ENCODE measurements around the gene RNF19B.

Gene RNF19B

DNA sequence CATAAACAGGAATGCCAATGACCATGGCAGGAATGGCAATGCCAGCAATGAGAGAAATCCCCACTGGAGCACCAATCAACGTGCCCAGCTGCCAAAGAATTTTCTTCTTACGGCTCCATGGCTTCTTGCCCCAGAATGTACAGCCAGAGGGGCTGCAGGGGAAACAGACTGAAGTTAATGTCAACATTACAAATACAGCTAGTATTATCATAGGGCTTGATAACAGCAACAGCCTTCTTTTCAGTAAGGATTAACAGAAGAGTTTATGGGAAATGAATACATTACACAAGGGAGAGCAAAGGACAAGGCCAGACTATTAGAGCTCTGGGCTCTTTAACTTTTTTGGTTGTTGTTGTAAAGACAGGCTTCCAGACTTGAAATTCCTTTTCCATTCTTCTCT lies 18.2 kb downstream of the RNF19B start:
- FAIRE-seq, result no peak
- no peak for DNase-seq (ENCODE audit: insufficient read length, low spot score)
- TF ChIP-seq CTCF (IDR thresholded peaks at IDR 0.05; ENCODE audit: insufficient read depth, missing control alignments), result no peak

- DNase-seq (ENCODE audit: insufficient read length, low spot score) (no peak), FAIRE-seq (no peak)
- TF ChIP-seq CTCF (IDR thresholded peaks at IDR 0.05; ENCODE audit: insufficient read depth, missing control alignments), result no peak
Observed at GRCh38 chr1:32944180-32944579, 20.4 kb downstream of the RNF19B start.

DNA sequence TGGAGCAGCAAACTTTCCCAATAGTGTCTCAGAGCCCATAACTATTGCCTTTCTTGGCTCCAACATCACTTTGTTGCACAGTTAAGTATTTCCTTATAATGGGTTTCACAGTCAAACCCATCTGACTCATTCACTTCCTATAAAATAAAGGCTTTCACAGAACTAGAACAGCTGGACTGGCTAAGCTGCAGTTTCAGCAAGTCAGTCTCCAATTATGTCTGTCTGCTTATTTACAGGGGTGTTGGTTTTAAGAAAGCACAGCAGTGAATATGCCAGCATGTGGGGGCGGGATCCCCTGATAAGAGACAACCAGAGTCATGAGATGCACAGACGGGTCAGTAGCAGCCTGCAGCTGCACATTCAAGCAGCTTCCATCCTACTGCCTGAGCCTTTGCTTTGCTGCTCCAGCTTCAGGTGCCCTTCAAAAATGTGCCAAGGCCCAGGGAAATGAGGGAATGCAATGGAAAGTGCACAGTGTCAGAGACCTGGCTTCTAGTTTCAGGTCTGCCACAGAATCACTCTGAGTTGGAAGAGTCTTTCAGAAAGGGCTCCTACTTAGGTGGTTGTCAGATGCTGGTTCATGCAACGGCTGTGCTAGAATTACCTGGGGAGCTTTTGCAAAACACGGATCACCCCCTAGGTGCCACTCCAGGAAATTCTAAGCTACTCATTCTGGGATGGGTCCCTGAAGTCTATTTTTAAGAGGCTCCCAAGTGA lies 24.8 kb downstream of the RNF19B start:
- no peak for TF ChIP-seq CTCF (IDR thresholded peaks at IDR 0.05; ENCODE audit: insufficient read depth, missing control alignments)
- no peak for FAIRE-seq
- DNase-seq (ENCODE audit: insufficient read length, low spot score), result no peak

- DNase-seq (ENCODE audit: insufficient read length, low spot score) (no peak), FAIRE-seq (no peak)
- TF ChIP-seq CTCF (IDR thresholded peaks at IDR 0.05; ENCODE audit: insufficient read depth, missing control alignments), result no peak
Observed at GRCh38 chr1:32937061-32937460, 27.5 kb downstream of the RNF19B start.

DNA sequence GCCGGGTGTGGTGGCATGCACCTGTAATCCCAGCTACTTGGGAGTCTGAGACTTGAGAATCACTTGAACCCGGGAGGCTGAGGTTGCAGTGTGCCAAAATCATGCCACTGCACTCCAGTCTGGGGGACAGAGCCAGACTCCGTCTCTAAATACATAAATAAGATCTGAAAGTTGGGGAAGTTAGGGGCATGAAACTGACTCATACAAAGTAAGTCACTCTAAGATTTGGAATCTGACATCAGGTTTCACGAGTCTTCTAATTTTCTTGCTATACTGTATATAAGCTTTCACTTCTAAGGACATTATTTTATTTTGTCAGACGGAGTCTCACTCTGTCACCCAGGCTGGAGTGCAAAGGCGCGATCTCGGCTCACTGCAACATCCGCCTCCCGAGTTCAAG lies 30.1 kb downstream of the RNF19B start:
- FAIRE-seq (no peak), DNase-seq (ENCODE audit: insufficient read length, low spot score) (no peak)
- no peak for TF ChIP-seq CTCF (IDR thresholded peaks at IDR 0.05; ENCODE audit: insufficient read depth, missing control alignments)

GRCh38 chr1:32933742-32934322 lies 30.8 kb downstream of the RNF19B start:
- no peak for FAIRE-seq
- no peak for DNase-seq (ENCODE audit: insufficient read length, low spot score)
- no peak for TF ChIP-seq CTCF (IDR thresholded peaks at IDR 0.05; ENCODE audit: insufficient read depth, missing control alignments)

- DNase-seq (ENCODE audit: insufficient read length, low spot score) (no peak), FAIRE-seq (no peak)
- TF ChIP-seq CTCF (IDR thresholded peaks at IDR 0.05; ENCODE audit: insufficient read depth, missing control alignments), result no peak
Observed at GRCh38 chr1:32931760-32932159, 32.8 kb downstream of the RNF19B start.

Data from D721Med (cell line).